HG02973 (cell line): ENCODE results near the gene GYS2.
A peak's percentile ranks its signal among the peaks of the same experiment; 100 is the strongest.

Experiments used
- ATAC-seq: cut with Tn5 transposase; IDR thresholded peaks from one replicate; pipeline ENCODE4 v1.9.1; 2021; ENCODE audit warnings: moderate library complexity; ENCODE audit not compliant: unreplicated experiment

Gene GYS2

GRCh38 chr12:21509768-21510167 is 94.9 kb downstream of the GYS2 start:
- ATAC-seq = peak; percentile 89

- no peak for ATAC-seq
Observed at GRCh38 chr12:21507849-21508248, 96.8 kb downstream of the GYS2 start.

- ATAC-seq = no peak
Observed at GRCh38 chr12:21505888-21506287, 98.8 kb downstream of the GYS2 start.

- no peak for ATAC-seq
Observed at GRCh38 chr12:21502872-21503271, 101.8 kb downstream of the GYS2 start.

GRCh38 chr12:21502164-21502496 is 102.5 kb downstream of the GYS2 start:
- ATAC-seq = no peak

GRCh38 chr12:21501258-21502163 is 103.1 kb downstream of the GYS2 start, which contains the start of the genes GOLT1B and RECQL:
GOLT1B (plus strand) TSS chr12:21501789; CDS start chr12:21501924, 135 bp downstream.
RECQL (minus strand) TSS chr12:21501635; CDS start chr12:21499570, 2,065 bp downstream.
- peak; percentile 98 for ATAC-seq

GRCh38 chr12:21500786-21501257 is 103.8 kb downstream of the GYS2 start:
- peak; percentile 0 for ATAC-seq

GRCh38 chr12:21499765-21500164 is 104.9 kb downstream of the GYS2 start:
- no peak for ATAC-seq
